AG04450 (cell line): Measurements from ENCODE around the gene SKIC8. TPM values are rescaled to one million over a fixed set of nuclear protein-coding genes. Genes with fewer than 3 reads are reported as not detected.

Source experiments
- CTCF ChIA-PET: fragments of 300-600, 350-600 bp; formaldehyde crosslinking; extraction: SDS; loops from one replicate; lab custom pipeline; 2022; ENCODE audit warnings: antibody characterized with exemption, inconsistent platforms; lab: Charles Lee
- POLR2A ChIA-PET: fragments of 350-600 bp; formaldehyde crosslinking; extraction: SDS; loops from one replicate; lab custom pipeline; 2021; ENCODE audit warnings: antibody characterized with exemption, inconsistent platforms; lab: Yijun Ruan, JAX
- DNase-seq: peaks from one replicate; pipeline ENCODE4 v3.0.0-alpha.2; 2011; ENCODE audit warnings: low read depth, low spot score
- H3K27ac ChIP-seq: one replicate; pipeline ENCODE4 v1.5.1; 2012; ENCODE audit warnings: low read depth, low read length, control low read depth
- H3K27me3 ChIP-seq: one replicate; pipeline ENCODE4 v1.6.0; 2012; ENCODE audit warnings: low read length; ENCODE audit not compliant: control insufficient read depth, insufficient read depth
- H3K4me3 ChIP-seq: 2 replicates; pipeline ENCODE4 v1.5.1; 2011; ENCODE audit warnings: mild to moderate bottlenecking, low read depth, low read length, control low read depth
- H3K9me3 ChIP-seq: 2 replicates; pipeline ENCODE4 v1.5.1; 2012; ENCODE audit warnings: low read length; ENCODE audit not compliant: control insufficient read depth, insufficient read depth
- polyA plus RNA-seq: library from polyadenylated mRNA; depleted of rRNA; stranded (reverse); fragments of >200 nt; gene quantifications from 2 replicates; pipeline ENCODE4 v1.2.3, GENCODE V29; 2011
- TF ChIP-seq, protein P1 (sequence below): IDR thresholded peaks from 2 replicates; pipeline ENCODE4 v1.5.1; 2011; ENCODE audit warnings: low read depth, low read length, control low read depth, inconsistent platforms

The SKIC8 gene
- polyA plus RNA-seq, 1 experiment: 92.0 TPM

DNA sequence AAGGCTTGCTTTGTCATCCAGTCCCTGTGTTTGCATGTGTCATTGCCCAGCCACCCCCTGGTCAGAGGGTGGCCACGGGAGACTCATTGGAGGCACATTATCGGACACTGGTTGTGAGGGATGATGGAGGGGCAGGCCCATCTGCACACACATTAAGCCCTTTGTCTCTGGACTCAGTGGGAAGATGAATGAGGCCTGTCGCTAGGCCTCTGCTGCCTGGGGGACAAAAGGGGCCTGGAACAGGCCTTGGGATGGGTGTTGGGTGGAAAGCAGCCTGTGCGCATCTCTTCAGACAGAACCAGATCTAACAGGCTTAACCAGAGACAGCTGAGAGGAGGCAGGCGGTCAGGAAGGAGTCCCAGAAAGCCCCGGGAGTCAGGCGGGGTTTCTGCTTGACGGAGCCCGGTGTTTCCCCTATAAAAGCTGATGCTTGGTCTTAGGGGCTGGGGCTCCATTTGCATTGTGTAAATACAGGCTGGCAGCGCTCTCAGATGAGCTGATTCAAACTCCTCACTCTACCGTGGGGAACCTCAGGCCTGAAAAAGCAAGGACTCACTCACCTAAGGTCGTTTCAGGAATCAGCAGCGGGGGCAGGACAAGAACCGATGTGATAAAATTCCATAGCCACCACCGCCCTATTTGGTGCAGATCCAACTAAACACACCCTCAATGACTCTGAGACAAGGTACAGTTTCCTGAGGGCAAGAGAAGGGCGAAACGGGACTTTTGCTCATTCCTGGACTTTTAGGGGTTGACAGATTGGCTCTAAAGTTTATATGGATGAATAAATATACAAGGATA is 17.1 kb upstream of the SKIC8 start:
- Histone ChIP-seq H3K9me3 (no peaks in the 10 kb centered on the region), H3K27me3 (peaks cover 18% of the 10 kb centered on the region), H3K4me3 (no peak overlapping the region), H3K27ac (no peak overlapping the region)
- TF ChIP-seq, protein P1, sequence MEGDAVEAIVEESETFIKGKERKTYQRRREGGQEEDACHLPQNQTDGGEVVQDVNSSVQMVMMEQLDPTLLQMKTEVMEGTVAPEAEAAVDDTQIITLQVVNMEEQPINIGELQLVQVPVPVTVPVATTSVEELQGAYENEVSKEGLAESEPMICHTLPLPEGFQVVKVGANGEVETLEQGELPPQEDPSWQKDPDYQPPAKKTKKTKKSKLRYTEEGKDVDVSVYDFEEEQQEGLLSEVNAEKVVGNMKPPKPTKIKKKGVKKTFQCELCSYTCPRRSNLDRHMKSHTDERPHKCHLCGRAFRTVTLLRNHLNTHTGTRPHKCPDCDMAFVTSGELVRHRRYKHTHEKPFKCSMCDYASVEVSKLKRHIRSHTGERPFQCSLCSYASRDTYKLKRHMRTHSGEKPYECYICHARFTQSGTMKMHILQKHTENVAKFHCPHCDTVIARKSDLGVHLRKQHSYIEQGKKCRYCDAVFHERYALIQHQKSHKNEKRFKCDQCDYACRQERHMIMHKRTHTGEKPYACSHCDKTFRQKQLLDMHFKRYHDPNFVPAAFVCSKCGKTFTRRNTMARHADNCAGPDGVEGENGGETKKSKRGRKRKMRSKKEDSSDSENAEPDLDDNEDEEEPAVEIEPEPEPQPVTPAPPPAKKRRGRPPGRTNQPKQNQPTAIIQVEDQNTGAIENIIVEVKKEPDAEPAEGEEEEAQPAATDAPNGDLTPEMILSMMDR: no peak
- CTCF ChIA-PET: interaction anchor here (0.8 to 1.9 kb wide), 4 partner anchors 8 to 166 kb away, joined by 3 to 7 read pairs (median 4); partner anchors contain the start of gene SKIC8
- POLR2A ChIA-PET: no interaction called here
- DNase-seq: no peak

DNA sequence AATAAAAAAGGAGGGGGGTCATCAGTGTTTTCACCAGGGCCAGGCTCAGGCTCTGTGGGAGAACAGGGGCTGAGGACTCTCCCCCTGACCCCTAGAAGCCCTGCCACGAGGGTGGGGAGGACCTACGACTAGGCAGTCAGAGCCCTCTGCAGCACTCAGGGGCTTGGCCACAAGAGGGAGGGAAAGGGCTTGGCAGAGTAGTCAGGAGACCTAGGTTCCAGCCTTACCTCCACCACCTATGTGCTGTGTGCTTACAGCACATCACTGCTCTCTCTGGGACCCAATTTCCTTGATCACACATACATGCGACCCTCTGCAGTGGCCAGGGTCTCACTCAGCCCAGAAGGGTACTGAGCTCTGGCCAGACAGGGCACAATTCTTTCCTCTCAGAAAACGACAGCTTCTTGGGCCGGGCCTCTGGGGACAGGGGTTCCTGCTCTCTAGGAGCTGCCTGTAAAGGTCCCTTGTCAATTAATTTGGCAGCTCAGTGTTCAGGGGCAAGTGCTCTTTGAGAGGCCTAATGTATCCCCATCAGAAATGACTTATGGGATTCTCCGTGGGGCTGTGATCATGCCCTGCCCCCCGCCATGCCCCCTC is 16.4 kb upstream of the SKIC8 start:
- POLR2A ChIA-PET: no interaction called here
- peaks cover 18% of the 10 kb centered on the region for H3K27me3 ChIP-seq
- no peak overlapping the region for H3K27ac ChIP-seq
- TF ChIP-seq, protein P1: peak; percentile 20; the same call in 1 of the 2 replicates
- CTCF ChIA-PET: interaction anchor here (0.5 to 0.8 kb wide), 3 partner anchors 16 to 114 kb away, joined by 3 to 5 read pairs (median 3); partner anchors contain the start of gene SKIC8
- no peak for DNase-seq
- no peaks in the 10 kb centered on the region for H3K9me3 ChIP-seq
- no peak overlapping the region for H3K4me3 ChIP-seq

DNA sequence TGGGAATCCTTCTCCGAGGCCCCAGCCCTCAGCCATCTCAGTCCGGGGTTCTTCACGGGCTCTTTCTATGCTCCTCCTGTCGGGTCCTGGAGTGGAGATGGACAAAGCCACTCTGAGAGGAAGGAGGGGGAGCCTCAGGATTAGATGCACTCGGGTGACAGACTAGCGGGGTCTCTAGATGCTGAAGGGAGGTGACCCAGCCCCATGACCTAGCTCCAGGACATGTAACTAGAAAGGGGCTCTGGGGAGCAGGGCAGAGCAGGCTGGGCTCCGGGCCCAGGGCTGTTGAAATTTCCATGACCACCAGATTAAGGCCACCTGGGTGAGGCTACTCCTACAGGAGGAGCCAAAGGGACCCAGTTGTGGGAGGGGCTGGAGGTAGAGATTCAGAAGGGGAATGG is 14.8 kb upstream of the SKIC8 start:
- no peak overlapping the region for H3K27ac ChIP-seq
- CTCF ChIA-PET: no interaction called here
- H3K9me3 ChIP-seq: no peaks in the 10 kb centered on the region
- POLR2A ChIA-PET: no interaction called here
- TF ChIP-seq, protein P1: no peak
- no peak overlapping the region for H3K4me3 ChIP-seq
- peaks cover 15% of the 10 kb centered on the region for H3K27me3 ChIP-seq
- no peak for DNase-seq

DNA sequence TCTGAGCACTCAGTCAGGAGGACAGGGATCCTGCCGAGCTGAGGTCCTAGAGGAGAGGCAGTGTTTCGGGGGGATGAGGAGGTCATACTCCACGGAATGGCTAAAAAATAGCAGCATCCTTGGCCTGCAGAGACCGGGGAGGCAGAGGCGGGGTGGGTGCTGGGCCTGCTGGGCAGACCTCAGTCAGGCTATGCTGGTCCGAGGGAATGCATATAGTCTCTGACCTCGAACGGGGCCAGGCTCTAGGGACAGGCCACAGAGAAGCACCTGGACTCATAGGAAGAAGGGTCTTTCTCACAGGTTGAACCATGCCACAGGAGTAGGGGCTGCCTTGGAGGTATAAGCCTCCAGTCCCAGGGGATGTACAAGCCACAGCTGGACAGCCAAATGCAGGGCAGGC is 14.0 kb upstream of the SKIC8 start:
- Histone ChIP-seq H3K4me3 (no peak overlapping the region), H3K27ac (no peak overlapping the region), H3K27me3 (peaks cover 18% of the 10 kb centered on the region), H3K9me3 (no peaks in the 10 kb centered on the region)
- CTCF ChIA-PET: no interaction called here
- POLR2A ChIA-PET: no interaction called here
- no peak for DNase-seq
- TF ChIP-seq, protein P1: no peak

DNA sequence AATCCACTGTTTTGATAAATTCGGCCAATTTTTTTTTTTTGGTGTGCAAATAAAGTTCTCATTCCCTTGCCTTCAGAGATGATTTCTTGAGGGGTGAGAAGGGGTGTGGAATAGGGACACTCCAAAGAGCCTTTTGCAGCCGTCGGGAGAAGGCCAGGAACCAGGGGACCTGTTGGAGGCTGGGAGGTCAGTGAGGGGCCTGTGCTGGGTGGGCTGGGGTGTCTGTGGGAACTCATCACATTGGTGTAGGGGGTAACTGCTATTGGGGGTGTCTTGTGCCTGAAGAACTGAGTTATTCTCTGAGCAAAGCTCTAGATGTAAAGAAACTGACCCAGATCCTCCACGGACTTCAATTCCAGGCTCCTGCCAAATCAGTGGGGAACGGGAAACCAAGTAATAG is 13.5 kb upstream of the SKIC8 start:
- H3K27ac ChIP-seq: no peak overlapping the region
- ChIA-PET CTCF (interaction anchor here (0.7 to 7.5 kb wide), 3 partner anchors 104 to 171 kb away, joined by 4 to 58 read pairs (median 4); no protein-coding TSS in a partner anchor), POLR2A (no interaction called here)

More for the DNA sequence above, 13.5 kb upstream of the SKIC8 start:
- TF ChIP-seq, protein P1: no peak
- peaks cover 18% of the 10 kb centered on the region for H3K27me3 ChIP-seq
- H3K4me3 ChIP-seq: no peak overlapping the region
- H3K9me3 ChIP-seq: no peaks in the 10 kb centered on the region
- no peak for DNase-seq
